K562 (cell line): Measurements from ENCODE around the gene SLC26A11. TPM values are rescaled to one million over a fixed set of nuclear protein-coding genes. Genes with fewer than 3 reads are reported as not detected.

Experiments
- ARNT ChIP-seq, 2 experiments: fragments of 450-650 bp; IDR thresholded peaks; 2 replicates each; pipeline ENCODE4 v1.6.1; 2016; ENCODE audit warnings: mild to moderate bottlenecking in 1 of 2
- CC2D1A ChIP-seq: fragments of 450-650 bp; IDR thresholded peaks from 2 replicates; pipeline ENCODE4 v1.6.1; 2017; ENCODE audit warnings: mild to moderate bottlenecking
- CHD2 ChIP-seq: IDR thresholded peaks from 2 replicates; pipeline ENCODE4 v1.6.1; 2011; ENCODE audit warnings: low read depth, low read length
- CHD7 ChIP-seq: fragments of 200-600 bp; sonication (generic); IDR thresholded peaks from one replicate; pipeline ENCODE4 v1.6.1; 2012; ENCODE audit warnings: mild to moderate bottlenecking, low read depth, low read length, inconsistent platforms
- FIP1L1 ChIP-seq: fragments of 200-400 bp; formaldehyde crosslinking; IDR thresholded peaks from 2 replicates; pipeline ENCODE4 v1.6.1; 2018; ENCODE audit warnings: mild to moderate bottlenecking, low read depth, low read length; ENCODE audit not compliant: poor library complexity, severe bottlenecking
- KAT7 ChIP-seq: sonication (generic); formaldehyde crosslinking; IDR thresholded peaks from 2 replicates; pipeline ENCODE4 v1.8.0; 2022; ENCODE audit warnings: missing genetic modification reagents, mild to moderate bottlenecking, borderline replicate concordance
- NFXL1 ChIP-seq: fragments of 450-650 bp; formaldehyde crosslinking; IDR thresholded peaks from 2 replicates; pipeline ENCODE4 v1.4.0; 2021; ENCODE audit warnings: mild to moderate bottlenecking
- RAD51 ChIP-seq: fragments of 450-650 bp; IDR thresholded peaks from 2 replicates; pipeline ENCODE4 v1.7.1; 2016; ENCODE audit warnings: low read depth, mild to moderate bottlenecking, borderline replicate concordance
- RREB1 ChIP-seq: fragments of 250-450 bp; sonication (Bioruptor Pico); IDR thresholded peaks from 2 replicates; pipeline ENCODE4 v1.4.0; 2020
- TAF1 ChIP-seq: IDR thresholded peaks from 2 replicates; pipeline ENCODE4 v1.6.1; 2011; ENCODE audit warnings: mild to moderate bottlenecking, low read length, moderate library complexity; ENCODE audit not compliant: insufficient read depth, control insufficient read depth, severe bottlenecking; ENCODE audit errors: extremely low read depth
- TSC22D4 ChIP-seq: fragments of 450-650 bp; IDR thresholded peaks from 2 replicates; pipeline ENCODE4 v1.6.1; 2016; ENCODE audit warnings: missing genetic modification characterization, missing biosample characterization, control low read depth
- YBX1 ChIP-seq: fragments of 450-650 bp; IDR thresholded peaks from 2 replicates; pipeline ENCODE4 v1.7.1; 2016; ENCODE audit warnings: mild to moderate bottlenecking
- polyA plus RNA-seq, 8 experiments: library from polyadenylated mRNA; depleted of rRNA in 4 of 8; stranded (reverse) in 5 of 8; unstranded in 3 of 8; fragments of >200 nt; fragmentation: Nextera tagmentation in 2 of 8; fragmentation: Illumina TruSeq in 1 of 8; extraction: Ambion mirVana in 2 of 8; extraction: Trizol in 1 of 8; gene quantifications; 2 replicates each; pipeline versions ENCODE4 v1.2.1 to v1.2.3, GENCODE V29; 2011 to 2014; ENCODE audit warnings: inconsistent platforms in 1 of 8, missing spikeins in 1 of 8
- total RNA-seq, 7 experiments: library from RNA; depleted of rRNA in 6 of 7; stranded (reverse); fragments of >200 nt in 6 of 7; fragmentation: Illumina TruSeq in 2 of 7; extraction: Trizol in 2 of 7; gene quantifications; 2 replicates each; pipeline versions ENCODE4 v1.2.1 to v1.2.3, GENCODE V29; 2011 to 2021; ENCODE audit warnings: low replicate concordance in 1 of 7

SLC26A11 gene
- total and polyA plus RNA-seq, 9 of the 15 experiments (the other 6 are each of a cell fraction or from before 2014, with no cell fraction given) = 0.06 to 3.1 (median 1.2) TPM; not detected in 1

- TF ChIP-seq CHD7 (no peak), CC2D1A (no peak), NFXL1 (CRISPR knock-in tag) (no peak), TAF1 (peak; percentile 32), KAT7 (CRISPR knock-in tag) (no peak), RAD51 (no peak), CHD2 (no peak), FIP1L1 (no peak), RREB1 (no peak), TSC22D4 (tag) (no peak), YBX1 (no peak), ARNT (IDR thresholded peaks at IDR 0.05) (no peak)
Observed at GRCh38 chr17:80260069-80260535, 39.9 kb downstream of the SLC26A11 start (continued).
